ENCODE results near the gene TCF12. TPM values are rescaled to one million over a fixed set of nuclear protein-coding genes. Genes with fewer than 3 reads are reported as not detected.

TCF12 gene
- total RNA-seq, 1 experiment from 2014 or later = 98.7 TPM

GRCh38 chr15:57048930-57049549 lies 130.6 kb downstream of the TCF12 start:
- DNase-seq (ENCODE audit: low spot score) = no peak

GRCh38 chr15:57053470-57053869 lies 135.0 kb downstream of the TCF12 start:
- DNase-seq (ENCODE audit: low spot score) = no peak

- no peak for DNase-seq (ENCODE audit: low spot score)
Observed at GRCh38 chr15:57054204-57054750, 135.8 kb downstream of the TCF12 start.

GRCh38 chr15:57056357-57056756 lies 137.9 kb downstream of the TCF12 start:
- no peak for DNase-seq (ENCODE audit: low spot score)

- DNase-seq (ENCODE audit: low spot score) = no peak
Observed at GRCh38 chr15:57057134-57057930, 138.9 kb downstream of the TCF12 start.

GRCh38 chr15:57059026-57059660 lies 140.7 kb downstream of the TCF12 start:
- DNase-seq (ENCODE audit: low spot score) = no peak

- no peak for DNase-seq (ENCODE audit: low spot score)
Observed at GRCh38 chr15:57060799-57061198, 142.4 kb downstream of the TCF12 start.

- DNase-seq (ENCODE audit: low spot score) = no peak
Observed at GRCh38 chr15:57061281-57061680, 142.8 kb downstream of the TCF12 start.

GRCh38 chr15:57061696-57062095 lies 143.3 kb downstream of the TCF12 start:
- no peak for DNase-seq (ENCODE audit: low spot score)

GRCh38 chr15:57064033-57064432 lies 145.6 kb downstream of the TCF12 start:
- DNase-seq (ENCODE audit: low spot score) = no peak

- no peak for DNase-seq (ENCODE audit: low spot score)
Observed at GRCh38 chr15:57069423-57069822, 151.0 kb downstream of the TCF12 start.

GRCh38 chr15:57070674-57071073 lies 152.2 kb downstream of the TCF12 start:
- DNase-seq (ENCODE audit: low spot score) = no peak

GRCh38 chr15:57079446-57079845 lies 161.0 kb downstream of the TCF12 start:
- no peak for DNase-seq (ENCODE audit: low spot score)

- DNase-seq (ENCODE audit: low spot score) = no peak
Observed at GRCh38 chr15:57079931-57080620, 161.6 kb downstream of the TCF12 start.

GRCh38 chr15:57082054-57082728 lies 163.7 kb downstream of the TCF12 start:
- DNase-seq (ENCODE audit: low spot score) = no peak

- no peak for DNase-seq (ENCODE audit: low spot score)
Observed at GRCh38 chr15:57084192-57084591, 165.7 kb downstream of the TCF12 start.

- no peak for DNase-seq (ENCODE audit: low spot score)
Observed at GRCh38 chr15:57085267-57085666, 166.8 kb downstream of the TCF12 start.

GRCh38 chr15:57086857-57087427 lies 168.5 kb downstream of the TCF12 start:
- DNase-seq (ENCODE audit: low spot score) = no peak

- DNase-seq (ENCODE audit: low spot score) = no peak
Observed at GRCh38 chr15:57089815-57090495, 171.5 kb downstream of the TCF12 start.

GRCh38 chr15:57090496-57090859 lies 172.0 kb downstream of the TCF12 start:
- DNase-seq (ENCODE audit: low spot score) = no peak

- DNase-seq (ENCODE audit: low spot score) = no peak
Observed at GRCh38 chr15:57091636-57092035, 173.2 kb downstream of the TCF12 start.

All from H4 (cell line).